ENCODE results near the gene PTPRE. TPM values are rescaled to one million over a fixed set of nuclear protein-coding genes. Genes with fewer than 3 reads are reported as not detected.

PTPRE gene
- total RNA-seq, 4 donors from 2014 or later: 9.8 to 24.9 (median 22.7) TPM

DNA sequence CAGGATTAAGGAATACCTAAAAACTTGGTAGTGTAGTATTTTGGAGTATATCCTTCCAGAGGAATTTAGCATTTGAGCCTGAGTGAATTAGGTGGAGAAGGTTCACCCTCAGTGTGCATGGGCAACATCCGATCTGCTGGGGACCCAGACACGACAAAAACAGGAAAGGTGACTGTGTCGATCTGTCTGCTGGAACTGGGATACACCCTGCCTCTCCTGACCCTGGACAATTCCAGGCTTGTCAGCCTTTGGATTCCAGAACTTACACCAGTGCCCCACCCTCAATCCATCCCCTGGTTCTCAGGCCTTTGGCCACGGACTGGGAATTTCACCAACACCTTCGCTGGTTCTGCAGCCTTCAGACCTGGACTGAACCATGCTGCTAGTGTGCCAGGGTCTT lies 41.9 kb downstream of the PTPRE start:
- H3K4me1 ChIP-seq: peaks cover 0 to 11% (median 4%) of the 10 kb centered on the region in 3 donors
- intact Hi-C loops (cut with DNase I): no loop called here
- H3K27me3 ChIP-seq: no peaks in the 10 kb centered on the region
- H3K9me3 ChIP-seq: no peaks in the 10 kb centered on the region
- no peak for TF ChIP-seq POLR2A (IDR thresholded peaks at IDR 0.05)
- TF ChIP-seq, protein P1, sequence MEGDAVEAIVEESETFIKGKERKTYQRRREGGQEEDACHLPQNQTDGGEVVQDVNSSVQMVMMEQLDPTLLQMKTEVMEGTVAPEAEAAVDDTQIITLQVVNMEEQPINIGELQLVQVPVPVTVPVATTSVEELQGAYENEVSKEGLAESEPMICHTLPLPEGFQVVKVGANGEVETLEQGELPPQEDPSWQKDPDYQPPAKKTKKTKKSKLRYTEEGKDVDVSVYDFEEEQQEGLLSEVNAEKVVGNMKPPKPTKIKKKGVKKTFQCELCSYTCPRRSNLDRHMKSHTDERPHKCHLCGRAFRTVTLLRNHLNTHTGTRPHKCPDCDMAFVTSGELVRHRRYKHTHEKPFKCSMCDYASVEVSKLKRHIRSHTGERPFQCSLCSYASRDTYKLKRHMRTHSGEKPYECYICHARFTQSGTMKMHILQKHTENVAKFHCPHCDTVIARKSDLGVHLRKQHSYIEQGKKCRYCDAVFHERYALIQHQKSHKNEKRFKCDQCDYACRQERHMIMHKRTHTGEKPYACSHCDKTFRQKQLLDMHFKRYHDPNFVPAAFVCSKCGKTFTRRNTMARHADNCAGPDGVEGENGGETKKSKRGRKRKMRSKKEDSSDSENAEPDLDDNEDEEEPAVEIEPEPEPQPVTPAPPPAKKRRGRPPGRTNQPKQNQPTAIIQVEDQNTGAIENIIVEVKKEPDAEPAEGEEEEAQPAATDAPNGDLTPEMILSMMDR (IDR thresholded peaks at IDR 0.05): no peak
- no peak overlapping the region for H3K4me3 ChIP-seq
- no peaks in the 10 kb centered on the region for H3K36me3 ChIP-seq
- H3K27ac ChIP-seq: no peak overlapping the region
- WGBS, 2 donors: 46 to 67% methylated on average over 5 of the region's 5 CpGs
- no peak for DNase-seq

DNA sequence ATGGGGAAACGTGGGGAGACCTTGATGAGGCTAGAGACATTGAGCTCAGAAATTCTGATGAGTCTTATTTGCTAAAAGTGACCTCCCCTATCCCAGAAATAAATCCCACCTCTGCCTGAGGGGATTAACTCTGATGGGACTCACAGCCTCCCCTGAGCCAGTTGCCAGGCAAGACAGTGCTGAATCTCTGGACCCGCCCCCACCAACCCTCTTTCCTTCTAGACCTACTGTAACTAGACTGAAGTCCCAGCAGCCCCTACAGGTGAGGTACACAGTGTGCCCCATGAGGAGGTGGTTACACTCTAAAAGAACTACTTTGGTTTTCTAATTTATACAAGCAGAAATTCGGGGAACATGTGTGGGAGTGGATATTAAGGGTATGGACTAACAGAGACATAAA lies 42.9 kb downstream of the PTPRE start:
- TF ChIP-seq, protein P1 (IDR thresholded peaks at IDR 0.05): no peak
- TF ChIP-seq POLR2A (IDR thresholded peaks at IDR 0.05): no peak
- intact Hi-C loops (cut with DNase I): no loop called here
- no peak overlapping the region for H3K4me3 ChIP-seq

DNA sequence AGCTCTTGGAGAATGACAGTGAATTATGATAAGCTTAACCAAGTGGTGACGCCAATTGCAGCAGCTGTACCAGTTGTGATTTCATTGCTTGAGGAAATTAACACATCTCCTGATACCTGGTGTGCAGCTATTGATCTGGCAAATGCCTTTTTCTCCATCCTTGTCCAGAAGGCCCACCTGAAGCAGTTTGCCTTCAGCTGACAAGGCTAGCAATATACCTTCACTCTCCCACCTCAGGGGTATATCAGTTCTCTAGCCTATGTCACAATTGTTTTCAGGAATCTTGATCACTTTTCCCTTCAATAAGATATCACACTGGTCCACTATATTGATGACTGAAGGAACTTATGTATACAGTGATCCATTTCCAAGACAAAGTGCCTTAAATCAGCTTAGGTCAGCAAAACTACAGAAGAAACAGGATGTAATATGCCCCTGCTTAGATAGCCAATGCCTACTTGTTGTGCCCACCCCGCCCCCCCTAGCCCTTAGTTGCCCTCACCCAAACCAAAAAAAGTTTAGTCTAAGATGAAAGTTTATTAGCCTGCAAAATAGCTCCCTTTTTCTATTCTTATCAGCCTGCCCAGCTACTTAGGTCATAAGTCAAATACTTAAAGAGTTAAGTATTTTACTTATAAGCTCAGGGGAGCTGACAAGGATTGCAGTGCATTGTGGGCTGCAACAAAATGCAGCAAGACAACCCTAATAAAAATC lies 45.1 kb downstream of the PTPRE start:
- WGBS, 2 donors: 39 to 64% methylated on average over 1 to 2 of the region's 2 CpGs
- DNase-seq: no peak
- intact Hi-C loops (cut with DNase I): no loop called here
- Histone ChIP-seq H3K27me3 (no peaks in the 10 kb centered on the region), H3K4me1 (no peaks in the 10 kb centered on the region), H3K27ac (no peak overlapping the region), H3K4me3 (no peak overlapping the region), H3K9me3 (no peaks in the 10 kb centered on the region), H3K36me3 (no peaks in the 10 kb centered on the region)
- no peak for TF ChIP-seq POLR2A (IDR thresholded peaks at IDR 0.05)
- TF ChIP-seq, protein P1 (IDR thresholded peaks at IDR 0.05): no peak

More for the DNA sequence above, 42.9 kb downstream of the PTPRE start:
- Histone ChIP-seq H3K4me1 (peaks cover 0 to 11% (median 4%) of the 10 kb centered on the region in 3 donors), H3K27ac (no peak overlapping the region), H3K36me3 (no peaks in the 10 kb centered on the region), H3K27me3 (no peaks in the 10 kb centered on the region), H3K9me3 (no peaks in the 10 kb centered on the region)
- 59 to 75% methylated on average over 3 of the region's 3 CpGs for WGBS, 2 donors
- no peak for DNase-seq

DNA sequence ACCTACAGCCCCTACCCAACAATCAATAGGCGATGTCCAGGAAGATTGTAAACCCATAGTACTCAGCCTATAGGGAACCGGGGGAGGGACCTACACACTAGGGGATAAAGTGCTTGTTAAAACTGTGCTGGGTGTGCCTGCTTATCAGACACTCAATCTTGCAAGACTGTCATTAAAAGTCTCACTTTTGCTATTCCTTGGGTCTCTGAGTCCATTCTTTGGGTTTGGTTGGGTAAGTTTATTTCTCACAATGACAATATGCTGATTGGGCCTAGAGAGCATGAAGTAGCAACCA lies 45.6 kb downstream of the PTPRE start:
- WGBS, 2 donors: 62 to 81% methylated on average over 2 of the region's 2 CpGs
- no peak for DNase-seq
- H3K27ac ChIP-seq: no peak overlapping the region
- H3K4me3 ChIP-seq: no peak overlapping the region
- no peaks in the 10 kb centered on the region for H3K9me3 ChIP-seq
- intact Hi-C loops (cut with DNase I): no loop called here
- TF ChIP-seq POLR2A (IDR thresholded peaks at IDR 0.05): no peak
- H3K27me3 ChIP-seq: no peaks in the 10 kb centered on the region
- no peaks in the 10 kb centered on the region for H3K36me3 ChIP-seq
- H3K4me1 ChIP-seq: no peaks in the 10 kb centered on the region

DNA sequence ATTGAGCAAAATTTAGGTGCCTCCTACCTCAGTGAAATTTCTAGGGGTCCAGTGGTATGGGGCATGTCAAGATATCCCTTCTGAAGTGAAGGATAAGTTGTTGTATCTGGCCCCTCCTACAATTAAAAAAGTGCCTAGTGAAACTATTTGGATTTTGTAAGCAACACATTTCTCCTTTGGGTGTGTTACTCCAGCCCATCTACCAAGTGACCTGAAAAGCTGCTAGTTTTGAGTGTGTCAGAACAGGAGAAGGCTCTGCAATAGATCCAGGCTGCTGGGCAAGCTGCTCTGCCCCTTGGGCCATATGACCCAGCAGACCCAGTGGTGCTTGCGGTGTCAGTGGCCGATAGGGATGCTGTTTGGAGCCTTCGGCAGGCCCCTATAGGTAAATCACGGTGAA lies 46.0 kb downstream of the PTPRE start:
- DNase-seq: no peak
- TF ChIP-seq, protein P1 (IDR thresholded peaks at IDR 0.05): no peak
- TF ChIP-seq POLR2A (IDR thresholded peaks at IDR 0.05): no peak
- no peaks in the 10 kb centered on the region for H3K36me3 ChIP-seq
- H3K27ac ChIP-seq: no peak overlapping the region
- H3K9me3 ChIP-seq: no peaks in the 10 kb centered on the region
- 100% methylated on average over 1 of the region's 4 CpGs; no CpG with 5 or more reads in 1 of the 2 donors for WGBS, 2 donors
- no peaks in the 10 kb centered on the region for H3K4me1 ChIP-seq
- H3K27me3 ChIP-seq: no peaks in the 10 kb centered on the region
- intact Hi-C loops (cut with DNase I): no loop called here
- no peak overlapping the region for H3K4me3 ChIP-seq

DNA sequence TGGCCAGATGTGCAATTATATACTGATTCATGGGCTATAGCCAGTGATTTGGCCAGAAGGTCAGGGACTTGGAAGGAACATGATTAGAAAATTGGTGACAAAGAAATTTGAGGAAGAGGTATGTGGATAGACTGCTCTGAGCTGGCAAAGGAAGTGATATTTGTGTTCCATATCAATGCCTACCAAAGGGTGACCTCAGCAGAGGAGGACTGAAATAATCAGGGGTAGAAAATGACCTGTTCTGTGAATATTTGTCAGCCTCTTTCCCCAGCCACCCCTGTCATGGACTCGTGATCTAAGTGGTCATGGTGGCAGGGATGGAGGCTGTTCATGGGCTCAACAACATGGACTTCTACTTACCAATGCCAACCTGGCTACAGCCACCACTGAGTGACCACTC lies 47.0 kb downstream of the PTPRE start:
- intact Hi-C loops (cut with DNase I): no loop called here
- H3K36me3 ChIP-seq: no peaks in the 10 kb centered on the region
- no peaks in the 10 kb centered on the region for H3K9me3 ChIP-seq
- no peak for TF ChIP-seq POLR2A (IDR thresholded peaks at IDR 0.05)
- TF ChIP-seq, protein P1 (IDR thresholded peaks at IDR 0.05): no peak
- no peak overlapping the region for H3K4me3 ChIP-seq
- H3K27me3 ChIP-seq: peaks cover 0 to 1% (median 0%) of the 10 kb centered on the region in 4 donors
- H3K4me1 ChIP-seq: no peaks in the 10 kb centered on the region
- 54 to 67% methylated on average over 1 of the region's 1 CpG for WGBS, 2 donors
- DNase-seq: no peak
- no peak overlapping the region for H3K27ac ChIP-seq
